H7 (cell line): ENCODE data around the gene TMEM109. TPM values are rescaled to one million over a fixed set of nuclear protein-coding genes. Genes with fewer than 3 reads are reported as not detected.

Experiments
- DNase-seq: peaks from one replicate; pipeline ENCODE4 v3.0.0; 2012
- H3K27me3 ChIP-seq: 2 replicates; pipeline ENCODE4 v1.6.0; 2011; ENCODE audit warnings: mild to moderate bottlenecking, low read length; ENCODE audit not compliant: control insufficient read depth, insufficient read depth
- H3K36me3 ChIP-seq: replicated peaks from 2 replicates; pipeline ENCODE4 v1.5.1; 2011; ENCODE audit warnings: low read length; ENCODE audit not compliant: control insufficient read depth, insufficient read depth
- H3K4me3 ChIP-seq: 2 replicates; pipeline ENCODE4 v1.5.1; 2011; ENCODE audit warnings: low read depth, mild to moderate bottlenecking, control low read depth, low read length, moderate library complexity; ENCODE audit not compliant: insufficient read depth
- total RNA-seq: library from RNA; depleted of rRNA; stranded (reverse); fragments of >200 nt; shearing (Covaris generic); gene quantifications from 2 replicates; pipeline ENCODE4 v1.2.3, GENCODE V29; 2014

The TMEM109 gene
- total RNA-seq, 1 experiment from 2014 or later, result 35.1 TPM

DNA sequence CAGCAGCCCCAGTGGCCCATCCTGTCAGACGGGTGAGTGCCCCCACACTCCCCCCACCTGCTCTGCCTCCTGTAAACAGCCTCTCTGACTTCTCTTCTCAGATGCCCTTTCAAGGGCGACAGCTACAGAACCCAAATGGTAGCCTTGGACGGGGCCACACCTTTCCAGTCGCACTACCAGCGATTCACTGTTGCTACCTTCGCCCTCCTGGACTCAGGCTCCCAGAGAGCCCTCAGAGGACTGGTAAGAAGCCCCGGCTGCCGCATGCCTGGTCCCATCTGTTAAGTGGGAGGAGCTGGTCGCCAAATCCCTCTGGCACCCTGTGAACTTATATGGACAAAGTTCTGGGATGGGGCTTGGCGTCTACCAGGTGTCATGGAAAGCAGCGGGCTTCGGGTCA, 40.4 kb upstream of the TMEM109 start:
- DNase-seq, result peak; percentile 22
- H3K27me3 ChIP-seq, result no peaks in the 10 kb centered on the region
- H3K36me3 ChIP-seq, result no peaks in the 10 kb centered on the region
- H3K4me3 ChIP-seq, result no peak overlapping the region

DNA sequence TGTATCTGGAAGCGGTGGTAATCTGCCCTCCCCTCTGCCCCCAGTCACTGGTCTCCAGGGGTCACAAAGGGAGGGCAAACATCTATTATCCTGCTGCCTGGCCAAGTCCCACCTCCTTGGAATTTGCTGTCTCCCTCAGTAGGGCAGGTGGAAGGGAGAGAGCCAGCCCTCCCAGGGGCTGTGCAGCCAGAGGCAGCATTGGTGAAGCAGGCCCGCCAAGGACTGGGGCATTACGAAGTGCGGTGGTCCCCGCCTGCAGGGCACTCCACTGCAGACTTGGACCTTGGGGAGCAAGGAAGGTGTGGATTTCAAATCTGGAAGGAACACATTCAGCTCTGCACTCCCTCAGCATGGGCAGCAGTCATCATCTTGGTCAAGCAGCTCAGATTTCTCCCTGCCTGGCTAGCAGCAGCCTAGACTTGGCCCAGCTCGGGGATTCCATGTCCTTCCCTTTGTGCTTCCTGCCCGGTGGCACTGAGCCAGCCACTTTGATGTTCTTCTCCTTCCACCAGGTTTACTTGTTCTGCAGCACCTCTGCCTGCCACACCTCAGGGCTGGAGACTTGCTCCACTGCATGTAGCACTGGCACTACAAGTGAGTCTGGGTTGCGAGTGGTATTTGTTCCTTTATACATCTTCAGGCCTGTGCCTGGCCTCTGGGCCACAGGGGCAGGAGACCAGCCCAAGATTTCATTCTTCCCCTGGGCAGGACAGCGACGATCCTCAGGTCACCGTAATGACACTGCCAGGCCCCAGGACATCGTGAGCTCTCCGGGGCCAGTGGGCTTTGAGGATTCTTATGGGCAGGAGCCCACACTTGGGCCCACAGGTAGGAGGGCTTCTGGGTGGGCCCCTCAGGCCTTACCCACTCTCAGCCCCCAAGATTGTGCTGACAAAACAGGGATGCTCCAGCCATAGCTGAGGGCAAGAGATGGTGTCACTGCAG, 39.3 kb upstream of the TMEM109 start:
- no peak for DNase-seq
- Histone ChIP-seq H3K27me3 (no peaks in the 10 kb centered on the region), H3K4me3 (no peak overlapping the region), H3K36me3 (no peaks in the 10 kb centered on the region; the same call in 1 of the 2 replicates)

DNA sequence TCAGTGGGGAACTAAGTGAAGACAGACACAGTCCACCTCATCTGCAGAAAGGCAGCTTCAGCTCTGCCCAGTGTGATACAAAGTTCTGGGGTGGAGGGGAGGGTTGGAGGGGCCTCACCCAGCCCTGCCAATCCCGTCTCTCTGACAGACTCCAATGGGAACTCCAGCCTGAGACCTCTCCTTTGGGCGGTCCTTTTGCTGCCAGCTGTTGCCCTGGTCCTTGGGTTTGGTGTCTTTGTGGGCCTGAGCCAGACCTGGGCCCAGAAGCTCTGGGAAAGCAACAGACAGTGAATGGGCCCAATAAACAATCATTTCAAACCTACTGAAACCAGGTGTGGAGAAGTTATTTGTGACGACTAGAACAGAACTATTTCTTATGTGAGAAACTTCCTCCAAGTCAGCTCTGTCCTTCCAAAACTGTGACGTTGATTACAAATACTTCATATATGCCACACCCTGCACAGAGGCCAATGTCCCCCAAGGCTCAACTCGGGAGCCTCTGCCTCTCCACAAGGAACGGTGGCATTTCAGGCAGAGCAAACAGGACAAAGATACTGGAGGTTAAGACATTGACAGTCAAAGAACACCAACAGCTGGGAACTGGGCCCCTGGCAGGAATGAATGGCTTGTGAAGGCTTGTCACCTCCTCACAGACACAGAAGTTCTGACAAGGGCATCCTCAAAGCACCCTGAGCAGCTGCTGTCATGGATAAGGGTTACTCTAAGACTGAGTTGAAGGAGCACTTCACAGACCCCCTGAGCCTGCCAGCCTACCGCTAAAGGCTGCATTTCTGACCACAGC, 38.4 kb upstream of the TMEM109 start:
- Histone ChIP-seq H3K4me3 (no peak overlapping the region), H3K36me3 (no peaks in the 10 kb centered on the region; the same call in 1 of the 2 replicates), H3K27me3 (no peaks in the 10 kb centered on the region)
- no peak for DNase-seq

DNA sequence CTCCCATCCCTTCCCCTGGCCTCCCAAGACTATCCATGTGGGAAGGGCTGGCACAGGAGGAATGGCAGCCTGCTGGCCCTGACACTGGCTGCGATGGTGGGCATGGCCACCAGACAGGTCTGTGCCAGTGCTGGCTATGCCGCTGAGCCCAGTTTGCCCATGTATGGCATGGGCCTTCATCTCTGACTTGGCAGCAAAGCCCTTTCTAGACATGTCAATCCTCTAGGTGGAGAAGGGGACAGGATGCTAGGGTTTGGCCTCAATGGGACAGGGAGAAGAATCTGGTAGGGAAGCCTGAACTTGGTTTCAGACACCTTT, 37.8 kb upstream of the TMEM109 start:
- H3K36me3 ChIP-seq, result no peaks in the 10 kb centered on the region; the same call in 1 of the 2 replicates
- DNase-seq, result no peak
- no peaks in the 10 kb centered on the region for H3K27me3 ChIP-seq
- no peak overlapping the region for H3K4me3 ChIP-seq

DNA sequence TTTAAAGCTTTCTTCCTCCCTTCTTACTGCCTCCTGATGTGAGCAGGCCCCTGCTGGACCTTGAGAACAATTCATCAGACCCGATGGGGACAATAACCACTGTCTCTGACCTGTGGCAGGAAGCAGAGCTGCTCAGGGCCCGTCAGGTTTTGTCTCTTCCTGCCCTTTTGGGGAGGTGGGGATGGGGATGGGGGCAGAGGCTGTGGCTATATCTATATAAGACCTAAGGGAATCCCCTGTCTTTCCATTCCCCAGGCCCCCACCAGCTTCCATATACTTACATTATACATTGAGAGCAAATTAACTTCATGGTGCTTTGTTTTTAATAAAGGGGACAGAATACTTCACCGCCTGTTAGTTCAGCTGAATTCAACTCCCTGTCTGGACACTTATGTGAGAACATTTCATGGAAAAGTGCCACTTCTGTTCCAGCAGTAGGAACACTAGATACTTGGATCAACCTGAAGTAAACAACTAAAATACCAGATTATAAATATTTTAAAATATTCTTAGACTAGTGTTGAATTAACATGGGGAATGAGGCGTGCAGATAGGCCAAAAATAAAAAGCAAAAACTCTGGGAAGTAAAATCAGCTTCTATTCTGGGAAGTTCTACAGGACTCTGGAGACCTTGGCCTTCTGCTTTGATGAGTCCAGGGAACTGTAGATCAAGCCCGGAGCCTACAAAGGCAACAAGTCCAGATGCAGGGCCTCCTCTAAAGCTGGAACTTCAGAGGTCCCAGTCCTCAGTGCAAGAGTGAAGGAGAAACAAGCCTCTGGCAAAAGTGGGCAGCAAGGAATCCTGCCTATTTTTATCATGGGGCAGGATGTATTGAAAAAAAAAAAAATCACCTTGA, 35.5 kb upstream of the TMEM109 start:
- no peak for DNase-seq
- no peaks in the 10 kb centered on the region; the same call in 1 of the 2 replicates for H3K36me3 ChIP-seq
- H3K4me3 ChIP-seq, result no peak overlapping the region
- no peaks in the 10 kb centered on the region for H3K27me3 ChIP-seq

DNA sequence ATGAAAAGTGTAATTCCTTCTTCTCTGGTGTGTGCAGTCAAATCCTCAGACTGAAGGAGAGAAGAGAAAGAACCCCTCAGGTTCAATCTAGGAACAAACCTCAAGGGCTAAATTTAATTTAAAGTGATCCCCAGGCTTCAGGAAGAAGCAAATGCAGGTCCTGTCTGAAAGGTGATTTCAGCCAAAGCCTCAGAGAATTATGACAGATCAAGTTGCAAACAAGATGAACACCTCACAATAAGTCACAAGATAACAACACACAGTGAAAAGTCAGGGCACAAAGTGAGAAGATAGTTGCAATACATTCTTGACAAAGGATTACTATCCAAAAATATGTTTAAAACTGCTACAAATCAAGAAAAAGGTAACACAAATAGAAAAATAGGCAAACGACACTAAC, 34.9 kb upstream of the TMEM109 start:
- no peak for DNase-seq
- H3K27me3 ChIP-seq, result no peaks in the 10 kb centered on the region
- no peaks in the 10 kb centered on the region; the same call in 1 of the 2 replicates for H3K36me3 ChIP-seq
- no peak overlapping the region for H3K4me3 ChIP-seq

DNA sequence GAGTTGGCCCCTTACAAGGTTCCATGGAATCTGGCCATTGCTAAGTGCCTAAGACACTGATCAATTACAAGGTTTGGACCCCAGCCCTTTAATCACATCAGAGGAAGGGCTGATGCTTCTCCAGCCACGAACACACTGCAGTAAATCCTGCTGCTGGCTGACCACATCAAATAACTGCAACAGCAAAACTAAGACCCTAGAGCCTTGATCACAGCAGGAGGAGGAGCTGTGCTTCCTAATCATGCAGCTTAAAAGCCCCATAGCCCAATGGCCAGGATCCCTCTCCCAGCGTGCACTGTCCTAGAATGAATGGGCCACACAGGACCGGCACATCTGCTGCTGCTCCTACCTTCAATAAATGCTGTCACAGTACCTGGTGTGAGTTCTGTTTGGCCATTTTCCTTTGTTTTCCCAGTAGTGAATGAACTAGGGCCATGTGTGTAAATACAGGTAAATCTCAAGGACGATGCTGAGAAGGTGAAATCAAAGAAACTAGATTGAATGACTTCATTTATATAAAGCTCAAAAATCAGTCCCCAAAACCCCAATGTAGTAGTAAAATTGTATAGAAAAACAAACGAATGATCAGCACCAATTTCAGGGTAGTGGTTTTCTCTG, 33.9 kb upstream of the TMEM109 start:
- Histone ChIP-seq H3K27me3 (no peaks in the 10 kb centered on the region), H3K36me3 (no peaks in the 10 kb centered on the region; the same call in 1 of the 2 replicates), H3K4me3 (no peak overlapping the region)
- DNase-seq, result no peak

DNA sequence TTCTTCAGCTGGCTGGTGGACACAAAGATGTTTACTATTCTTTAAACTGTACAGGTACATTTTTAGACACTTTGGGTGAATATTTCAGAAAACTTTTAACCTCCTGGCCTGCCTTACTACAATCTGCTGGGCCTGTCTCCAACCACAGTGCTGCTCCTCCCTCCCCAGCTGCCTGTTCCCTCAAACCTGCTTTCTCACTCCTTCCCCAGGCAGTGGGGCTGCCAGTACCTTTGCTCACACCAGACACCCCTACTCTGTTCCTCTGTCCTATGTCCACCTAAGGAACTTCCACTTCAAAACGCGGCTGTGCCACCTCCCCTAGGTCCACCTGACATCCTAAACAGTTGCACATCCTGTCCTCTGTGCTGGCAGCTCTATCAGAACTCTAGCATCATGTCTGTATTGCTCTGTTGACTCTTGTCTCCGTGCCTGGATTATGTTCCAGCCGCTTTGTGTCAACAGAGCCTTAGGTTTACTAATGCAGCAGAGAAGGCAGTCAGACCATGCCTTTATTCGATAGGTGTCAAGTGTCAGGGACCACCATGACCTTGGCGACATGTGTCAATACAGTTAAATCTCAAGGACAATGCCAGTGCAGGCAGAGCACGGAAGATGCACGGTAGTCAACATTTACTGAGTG, 33.2 kb upstream of the TMEM109 start:
- Histone ChIP-seq H3K27me3 (no peaks in the 10 kb centered on the region), H3K36me3 (no peaks in the 10 kb centered on the region; the same call in 1 of the 2 replicates), H3K4me3 (no peak overlapping the region)
- no peak for DNase-seq

DNA sequence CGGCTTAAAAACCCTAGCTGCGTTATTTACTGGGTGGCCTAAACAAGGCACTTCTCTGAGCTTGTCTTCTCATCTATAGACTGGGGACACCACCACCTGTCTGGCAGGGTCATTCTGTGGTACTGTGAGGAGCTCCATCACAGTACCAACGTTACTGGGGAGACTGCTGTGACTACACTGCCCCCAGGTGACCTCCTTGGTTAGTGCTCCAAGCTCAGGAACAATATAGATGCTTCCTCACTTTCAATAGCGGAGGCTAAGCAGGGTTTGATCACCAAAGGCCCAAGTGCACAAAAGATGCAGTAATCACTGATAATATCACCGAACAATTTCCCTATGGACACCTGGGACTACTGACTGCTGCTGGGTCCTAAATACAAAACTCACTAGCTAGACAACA, 26.4 kb upstream of the TMEM109 start:
- H3K27me3 ChIP-seq, result no peaks in the 10 kb centered on the region

DNA sequence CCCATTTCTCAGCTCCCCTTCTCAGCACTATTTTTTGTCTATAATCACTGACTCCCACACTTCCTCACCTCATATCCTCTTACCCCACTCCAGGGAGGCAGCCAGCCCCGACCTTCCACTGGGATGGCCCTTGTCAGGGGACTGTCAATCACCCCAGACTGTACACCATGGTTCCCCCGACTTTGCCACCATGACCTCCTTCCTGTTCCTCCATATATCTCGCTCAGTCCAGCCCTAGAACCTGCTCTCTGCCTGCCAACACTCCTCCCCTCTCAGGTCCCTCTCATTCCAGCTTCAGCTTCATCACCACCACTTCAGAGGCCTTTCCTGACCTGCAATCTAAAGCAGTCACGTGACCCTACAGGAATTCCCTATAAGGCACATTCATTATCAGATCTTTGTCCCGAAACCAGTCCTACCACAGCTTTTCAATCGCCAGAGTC, 24.1 kb upstream of the TMEM109 start:
- Histone ChIP-seq H3K27me3 (no peaks in the 10 kb centered on the region), H3K36me3 (peaks cover 6% of the 10 kb centered on the region), H3K4me3 (no peak overlapping the region)
- no peak for DNase-seq

More for the DNA sequence above, 26.4 kb upstream of the TMEM109 start:
- Histone ChIP-seq H3K4me3 (no peak overlapping the region), H3K36me3 (peaks cover 4% of the 10 kb centered on the region)
- peak; percentile 71 for DNase-seq

DNA sequence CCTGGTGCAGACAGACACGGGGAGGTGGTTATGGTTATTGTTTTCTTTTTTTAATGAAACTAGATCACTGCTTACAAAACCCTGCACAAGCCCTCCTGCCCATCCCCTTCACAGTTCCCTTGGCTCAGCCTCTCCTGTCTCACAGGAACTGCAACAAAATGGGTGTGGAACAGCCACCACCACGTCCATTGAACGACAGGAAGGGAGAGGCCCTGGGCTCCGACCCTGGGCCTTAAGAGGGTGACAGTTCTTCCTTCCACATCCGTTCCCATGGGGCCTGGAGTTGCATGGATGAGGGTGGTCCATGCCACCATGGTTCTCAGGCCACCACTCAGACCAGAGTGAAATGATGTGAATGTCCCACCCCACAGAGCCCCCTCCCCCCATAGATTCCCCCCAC, 23.3 kb upstream of the TMEM109 start:
- Histone ChIP-seq H3K27me3 (no peaks in the 10 kb centered on the region), H3K4me3 (no peak overlapping the region), H3K36me3 (peaks cover 10% of the 10 kb centered on the region)
- DNase-seq, result no peak

DNA sequence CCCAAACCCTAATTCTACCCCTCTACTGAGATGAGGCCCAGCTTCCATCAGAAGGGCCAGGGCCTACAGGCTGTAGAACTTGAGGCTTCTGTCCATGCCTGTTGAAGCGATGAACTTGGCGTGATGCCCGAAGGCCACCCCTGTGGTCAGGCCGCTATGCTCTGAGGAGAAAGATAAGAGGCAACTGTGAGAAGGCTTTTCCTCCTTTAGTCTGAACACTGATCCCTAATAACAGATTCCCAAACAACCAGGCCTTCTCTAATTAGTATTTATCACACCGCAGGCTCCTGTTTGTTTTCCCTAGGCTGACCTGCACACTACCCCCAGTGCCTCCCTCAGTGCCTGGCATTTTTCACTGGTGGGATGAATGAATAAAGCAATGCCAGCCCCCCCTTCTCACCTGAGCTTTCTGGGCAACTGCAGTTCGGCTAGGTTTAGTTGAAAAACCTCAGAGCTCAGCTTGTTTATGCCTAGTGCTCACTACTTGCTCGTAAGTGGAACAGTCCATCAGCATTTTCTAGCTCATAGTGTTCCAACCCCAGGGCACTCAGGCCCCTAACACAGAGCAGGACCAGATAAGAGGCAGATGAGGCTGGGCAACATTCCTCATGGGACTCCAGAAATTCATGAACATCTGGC, 22.7 kb upstream of the TMEM109 start:
- peaks cover 10% of the 10 kb centered on the region for H3K36me3 ChIP-seq
- no peaks in the 10 kb centered on the region for H3K27me3 ChIP-seq
- H3K4me3 ChIP-seq, result no peak overlapping the region
- no peak for DNase-seq

DNA sequence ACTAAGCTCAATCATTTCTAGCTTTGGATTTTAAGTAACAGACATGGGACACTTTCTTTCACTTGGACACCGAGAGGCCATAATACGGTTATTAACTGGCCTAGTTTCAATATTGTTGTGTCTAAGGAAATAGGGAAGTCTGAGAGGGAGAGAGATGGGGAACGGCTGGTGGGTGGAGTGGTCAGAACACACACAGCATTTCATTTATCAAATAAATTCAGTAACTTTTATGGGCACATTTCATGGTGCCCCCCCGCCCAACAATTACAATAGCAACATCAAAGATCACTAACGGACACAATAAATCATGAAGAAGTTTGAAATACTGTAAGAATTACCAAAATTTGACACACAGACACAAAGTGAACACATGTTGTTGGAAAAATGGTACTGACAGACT, 18.3 kb upstream of the TMEM109 start:
- no peak for DNase-seq
- Histone ChIP-seq H3K4me3 (no peak overlapping the region), H3K27me3 (no peaks in the 10 kb centered on the region), H3K36me3 (peaks cover 34% of the 10 kb centered on the region)
